Activated CD4-positive, alpha-beta T cell treated with anti-CD3 and anti-CD28 coated beads, Interleukin-2, Interleukin-6, amounts not matched to agents 100 ng/mL and 50 ng/mL, durations not matched to agents 16 hours and 8 hours (primary cell): Measurements from ENCODE around the gene HPCAL4.

Experiments used
- DNase-seq: peaks from one replicate; pipeline ENCODE4 v3.0.0-alpha.2; 2020

HPCAL4 gene

GRCh38 chr1:39646232-39647081 lies 44.8 kb downstream of the HPCAL4 start:
- no peak for DNase-seq

- DNase-seq, result no peak
These were observed 45.7 kb downstream of the HPCAL4 start for GRCh38 chr1:39645411-39646043.

DNA sequence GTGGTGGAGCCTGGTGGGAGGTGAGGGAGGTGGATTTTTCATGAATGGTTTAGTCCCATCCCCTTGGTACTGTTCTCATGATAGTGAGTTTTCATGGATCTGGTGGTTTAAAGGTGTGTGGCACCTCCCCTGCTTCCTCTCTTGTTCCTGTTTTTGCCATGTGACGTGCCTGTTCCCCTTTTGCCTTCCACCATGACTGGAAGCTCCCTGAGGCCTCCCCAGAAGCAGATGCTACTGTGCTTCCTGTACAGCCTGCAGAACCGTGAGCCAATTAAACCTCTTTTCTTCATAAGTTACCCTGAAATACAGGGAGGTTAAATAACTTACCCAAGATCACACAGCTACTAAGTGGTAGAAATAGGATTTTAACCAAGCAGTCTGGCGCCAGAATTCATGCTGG lies 47.5 kb downstream of the HPCAL4 start:
- DNase-seq, result no peak

DNA sequence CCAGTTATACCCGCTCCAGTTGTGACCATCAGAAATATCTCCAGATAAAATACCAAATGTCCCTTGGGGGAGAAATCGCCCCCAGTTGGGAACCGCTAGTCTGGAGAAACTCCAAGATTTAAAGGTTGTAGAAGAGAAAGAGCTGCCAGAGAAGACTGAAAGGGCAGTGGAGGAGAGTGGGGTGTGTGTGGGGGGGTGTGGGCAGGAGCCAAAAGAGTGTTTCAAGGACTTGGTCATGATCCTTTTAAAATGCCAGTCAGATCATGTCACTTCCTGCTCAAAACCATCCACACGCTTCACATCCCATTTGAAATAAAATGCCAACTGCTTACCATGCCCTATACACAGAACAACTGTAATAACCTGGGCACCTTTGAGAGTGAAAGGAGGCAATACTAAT lies 48.4 kb downstream of the HPCAL4 start:
- no peak for DNase-seq

- DNase-seq, result no peak
These were observed 50.4 kb downstream of the HPCAL4 start for GRCh38 chr1:39640861-39641260.

DNA sequence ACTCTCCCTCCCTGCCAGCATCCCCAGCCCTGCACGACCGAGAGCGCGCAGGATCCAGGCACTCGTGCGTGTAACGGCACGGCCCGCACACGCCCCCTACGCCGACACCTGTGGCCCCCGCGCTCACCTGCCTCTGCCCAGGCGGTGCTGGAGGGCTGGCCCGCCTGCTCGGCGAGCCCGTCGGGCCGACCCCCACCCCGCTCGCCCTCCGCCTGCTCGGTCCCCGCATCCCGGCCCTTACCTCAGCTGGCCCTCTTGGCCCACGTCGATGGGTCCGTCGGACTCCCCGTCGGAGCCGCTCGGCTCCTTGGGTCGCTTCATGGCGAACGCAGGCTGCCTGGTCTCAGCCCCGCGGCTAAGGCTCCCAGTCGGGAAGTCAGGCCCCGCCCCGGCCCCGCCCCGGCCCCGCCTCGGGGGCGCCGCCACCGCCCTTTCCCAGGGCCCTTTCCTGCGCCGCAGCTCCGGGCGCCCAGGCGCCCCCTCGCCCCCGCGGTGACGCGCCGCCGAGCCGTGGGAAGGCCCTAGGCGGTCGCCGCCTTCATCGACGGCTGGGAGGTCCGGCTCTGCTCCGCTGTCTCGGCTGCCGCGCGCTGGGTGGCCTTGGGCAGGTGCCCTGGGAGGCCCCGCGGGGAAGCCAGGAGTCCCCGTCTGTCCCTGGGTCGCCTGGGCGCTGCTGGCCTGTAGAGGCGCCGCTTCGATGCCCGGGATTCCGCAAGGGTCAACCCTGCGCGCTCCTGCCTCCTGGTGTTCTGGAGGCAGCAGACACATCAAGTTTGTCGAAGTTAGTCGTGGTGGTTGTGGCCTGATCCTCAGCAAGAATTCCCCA lies 51.7 kb downstream of the HPCAL4 start, which contains the start of gene HEYL:
Gene HEYL, minus strand, starts transcription at position 339 of the 826 bp plus-strand sequence. Its CDS starts 18 bp downstream, at position 321.
- peak; percentile 72 for DNase-seq

DNA sequence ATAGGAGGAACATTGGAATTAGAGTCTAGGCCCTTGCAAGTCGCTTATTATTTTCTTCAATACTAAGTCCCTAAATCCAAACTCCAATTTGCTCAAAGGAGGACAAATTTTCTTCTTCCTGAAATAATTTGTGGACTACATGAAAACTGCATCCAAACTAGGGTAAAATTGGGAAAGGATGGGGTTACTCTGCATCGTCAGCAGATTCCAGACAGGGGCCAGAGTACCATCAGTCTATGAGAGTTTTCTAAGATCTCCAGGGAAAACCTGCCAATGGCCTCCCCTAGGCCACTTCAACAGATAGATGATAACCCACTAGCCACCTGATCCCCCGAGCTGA lies 52.3 kb downstream of the HPCAL4 start:
- no peak for DNase-seq

- no peak for DNase-seq
These were observed 53.9 kb downstream of the HPCAL4 start for GRCh38 chr1:39637361-39637760.

GRCh38 chr1:39635871-39636210 lies 55.4 kb downstream of the HPCAL4 start:
- DNase-seq, result no peak

DNA sequence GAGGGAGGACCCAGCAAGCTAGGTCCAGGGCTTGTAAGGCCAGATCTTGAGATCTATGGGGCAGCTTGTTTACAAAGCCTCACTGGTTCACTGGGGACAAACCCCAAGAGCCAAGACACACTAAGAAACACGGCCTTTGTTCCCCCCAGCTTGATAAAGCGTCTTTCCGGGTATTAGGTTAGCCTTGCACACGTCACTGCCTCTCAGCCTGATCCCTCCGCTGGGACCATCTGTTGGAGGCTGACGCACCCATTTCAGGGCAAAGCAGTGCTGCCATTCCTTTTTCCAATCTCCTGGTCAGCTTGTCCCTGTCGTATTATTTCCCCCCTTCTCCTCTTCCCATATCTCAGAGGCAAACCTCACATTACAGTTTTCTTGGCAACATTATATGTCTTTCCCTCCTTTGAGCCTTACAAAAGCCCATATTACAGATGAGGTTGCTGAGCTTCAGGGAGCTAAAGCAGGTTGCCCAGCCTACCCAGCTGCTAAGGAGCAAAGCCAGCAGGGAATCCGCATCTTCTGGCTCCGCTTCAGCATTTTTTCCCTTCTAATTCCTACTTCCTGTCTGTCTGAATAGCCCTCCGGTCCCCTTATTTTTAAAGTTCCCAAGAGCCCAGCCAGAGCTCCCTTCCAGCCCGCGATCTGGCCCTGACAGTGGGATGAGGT lies 55.9 kb downstream of the HPCAL4 start:
- no peak for DNase-seq

DNA sequence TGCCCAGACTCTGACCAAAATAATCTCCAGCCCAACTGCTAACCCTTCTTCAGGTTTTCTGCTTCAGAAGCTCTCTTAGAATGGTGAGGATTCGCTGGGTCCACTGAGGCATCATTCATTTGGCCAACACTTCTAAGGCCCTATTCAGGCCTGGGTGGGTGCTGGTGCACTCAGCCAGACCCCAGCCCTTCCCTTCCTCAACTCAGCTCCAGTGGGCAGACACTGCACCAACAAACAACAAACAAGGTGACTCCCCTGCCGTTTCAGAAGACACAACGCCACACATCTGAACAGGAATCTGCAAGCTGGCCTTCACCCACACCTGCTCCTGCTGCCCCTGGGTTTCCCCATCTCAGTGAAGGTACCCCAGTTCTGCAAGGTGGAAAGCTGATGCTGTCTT lies 57.8 kb downstream of the HPCAL4 start:
- no peak for DNase-seq

GRCh38 chr1:39632682-39633417 lies 58.4 kb downstream of the HPCAL4 start:
- DNase-seq, result no peak

- no peak for DNase-seq
These were observed 58.9 kb downstream of the HPCAL4 start for GRCh38 chr1:39632323-39632681.

GRCh38 chr1:39631361-39632322 lies 59.6 kb downstream of the HPCAL4 start:
- peak; percentile 11 for DNase-seq

GRCh38 chr1:39628807-39629350 lies 62.4 kb downstream of the HPCAL4 start:
- DNase-seq, result peak; percentile 40
